Heart left ventricle (tissue), 16 donors: ENCODE measurements around the gene IFI27L2. TPM values are rescaled to one million over a fixed set of nuclear protein-coding genes. Genes with fewer than 3 reads are reported as not detected.

Experiments
- ATAC-seq, 4 donors: fragments of 200-7000 bp; cut with Tn5 transposase; one replicate each; pipeline ENCODE4 v1.9.1; 2020 to 2022; ENCODE audit warnings: moderate library complexity in 4 of 4, mild to moderate bottlenecking in 3 of 4, moderate number of reproducible peaks in 1 of 4
- DNase-seq, 5 donors: peaks; one replicate each; pipeline ENCODE4 v3.0.0-alpha.2; 2020
- H3K27ac ChIP-seq, 12 donors: fragments of 200-600 bp; sonication (generic) in 4 of 12; one replicate each; pipeline versions ENCODE4 v1.5.0 to v1.8.0; 2016 to 2022; ENCODE audit warnings: mild to moderate bottlenecking in 2 of 12
- H3K27me3 ChIP-seq, 9 donors: fragments of 200-600 bp; sonication (generic) in 2 of 9; one replicate each; pipeline versions ENCODE4 v1.5.1 to v1.8.0; 2016 to 2022; ENCODE audit warnings: mild to moderate bottlenecking in 3 of 9
- H3K36me3 ChIP-seq, 9 donors: fragments of 200-600 bp; sonication (generic) in 2 of 9; one replicate each; pipeline versions ENCODE4 v1.5.0 to v1.8.0; 2018 to 2022; ENCODE audit warnings: mild to moderate bottlenecking in 2 of 9
- H3K4me1 ChIP-seq, 12 donors: fragments of 200-600 bp; sonication (generic) in 4 of 12; one replicate each; pipeline versions ENCODE4 v1.5.0 to v1.8.0; 2016 to 2022; ENCODE audit warnings: mild to moderate bottlenecking in 3 of 12
- H3K4me3 ChIP-seq, 12 donors: fragments of 200-600 bp; sonication (generic) in 4 of 12; one replicate each; pipeline versions ENCODE4 v1.5.0 to v1.8.0; 2017 to 2022; ENCODE audit warnings: mild to moderate bottlenecking in 9 of 12, moderate library complexity in 4 of 12
- H3K9me3 ChIP-seq, 12 donors: fragments of 200-600 bp; sonication (generic) in 4 of 12; one replicate each; pipeline versions ENCODE4 v1.5.0 to v1.8.0; 2016 to 2022; ENCODE audit warnings: mild to moderate bottlenecking in 1 of 12
- POLR2A ChIP-seq, 2 donors: fragments of 450-650 bp; IDR thresholded peaks; one replicate each; pipeline ENCODE4 v1.6.1; 2017; ENCODE audit warnings: antibody characterized with exemption in 2 of 2, mild to moderate bottlenecking in 2 of 2, moderate library complexity in 2 of 2
- WGBS, 4 donors: extraction: QIAGEN DNeasy Blood & Tissue Kit in 2 of 4; methylation state at CpG; one replicate each; pipeline versions ENCODE4 v1.1.5 to v1.1.7; 2013 to 2018; 5-methylcytosine and 5-hydroxymethylcytosine counted together
- intact Hi-C, 10 donors: fragments of 100-400 bp; cut with DNase I; formaldehyde crosslinking; loops; one replicate each; pipeline versions ENCODE4 v1.11.1 to v1.14.2; 2022
- polyA plus RNA-seq, 2 donors: library from polyadenylated mRNA; stranded (reverse); fragments of 200-250 nt; gene quantifications; one replicate each; pipeline ENCODE4 v1.2.3, GENCODE V29; 2013
- total RNA-seq, 9 donors: library from RNA; depleted of rRNA in 2 of 9; stranded (reverse); fragments of >200 nt in 2 of 9; fragmentation: NEBNext Ultra II Directional in 3 of 9; extraction: Animal tissue kit (Norgen Biotek cat#: 25700) in 3 of 9; gene quantifications; one replicate each; pipeline versions ENCODE4 v1.1.0 to v1.2.4, GENCODE V29; 2016 to 2023
- TF ChIP-seq, protein P1 (sequence below), 12 donors: fragments of 200-600 bp; sonication (generic) in 4 of 12; IDR thresholded peaks; one replicate each; pipeline versions ENCODE4 v1.5.0 to v1.8.0; 2018 to 2022; ENCODE audit warnings: antibody characterized with exemption in 12 of 12, mild to moderate bottlenecking in 5 of 12
- donor health status: ischemic (EF 13 %, LVEDD 7.1; RV severe dilation, severe dysfunction).
- donor health status: healthy with polysubstance abuse.
- donor health status: DM: no; HTN: yes; CAD: no.
- donor health status: DM: no; HTN: no; CAD: no.
- donor health status: ischemic (EF 25% LVEDD 6.9; RV normal size, moderate dysfunction).
- donor health status: ischemic (EF 25% LVEDD 5.7; RV mildly dilated, moderate dysfunction).
- donor health status: healthy.
- donor health status: DM: yes; HTN: yes; CAD: no.
- donor health status: ischemic (EF 35%, LVEDD 5.7; RV mildly dilated, moderate dysfunction).
- donor health status: nonischemic (EF 11% LVEDD 7.7; RV severe dilation, severe dysfunction).
- donor health status: DM: yes; HTN: yes; CAD: no.
- donor health status: PGD.
- donor health status: ischemic (EF 29% LVEDD 5.4; RV normal size, mild dysfunction).
- donor health status: nonischemic (EF 23%, LVEDD 6.1; RV moderate dilation, normal function).

The IFI27L2 gene
- total and polyA plus RNA-seq, 11 donors: 44.8 to 102 (median 61.8) TPM

DNA sequence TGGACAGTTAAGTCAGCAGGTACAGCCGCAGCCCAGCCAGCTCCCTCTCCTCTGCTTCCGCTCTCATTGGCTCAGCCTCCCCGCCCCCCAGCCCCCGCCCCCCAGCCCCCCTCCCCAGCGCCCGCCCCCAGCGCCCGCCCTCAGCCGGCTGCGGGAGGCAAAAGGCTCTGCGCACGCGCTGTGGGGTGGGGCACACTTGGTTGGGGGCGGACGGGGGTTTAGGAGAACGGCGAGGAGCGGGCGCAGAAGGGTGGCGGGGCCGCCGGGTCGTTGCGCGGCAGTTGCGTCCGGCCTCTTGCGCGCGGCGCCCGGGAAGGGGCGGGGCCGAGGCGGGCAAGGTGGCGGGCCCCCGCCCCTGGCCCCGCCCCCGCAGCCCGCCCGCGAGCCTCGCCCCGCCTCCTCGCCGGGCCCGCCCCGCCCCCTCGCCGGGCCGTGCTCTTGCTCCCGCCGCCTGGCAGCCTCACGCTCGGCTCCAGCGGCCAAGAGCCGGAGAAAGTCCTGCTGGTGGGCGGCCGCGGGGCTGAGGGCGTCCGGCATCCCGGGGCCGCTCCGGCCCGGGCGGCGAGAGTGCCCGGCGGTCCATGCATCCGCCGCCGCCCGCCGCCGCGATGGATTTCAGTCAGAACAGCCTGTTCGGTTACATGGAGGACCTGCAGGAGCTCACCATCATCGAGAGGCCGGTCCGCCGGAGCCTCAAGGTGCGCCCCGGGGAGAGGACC lies 44.6 kb upstream of the IFI27L2 start, which contains the start of gene PPP4R4:
PPP4R4 (plus strand) TSS at position 438 of the 719 bp plus-strand sequence; CDS start at position 582, 144 bp downstream.
- DNase-seq: peak; percentile 79 to 90 (median 87)
- Histone ChIP-seq H3K27me3 (peaks cover 0 to 49% (median 9%) of the 10 kb centered on the region in 9 donors), H3K27ac (peak within 1 kb of the TSS in 7 of 12 donors; percentile 29 to 69 (median 38)), H3K4me1 (peaks cover 0 to 23% (median 14%) of the 10 kb centered on the region in 12 donors), H3K9me3 (no peaks in the 10 kb centered on the region), H3K4me3 (peak within 1 kb of the TSS; percentile 43 to 82 (median 64)), H3K36me3 (no peaks in the 10 kb centered on the region)
- peak; percentile 72 to 93 (median 90) for ATAC-seq
- 0 to 2% (median 1%) methylated on average over 24 to 84 of the region's 84 CpGs; no CpG with 5 or more reads in 1 of the 4 donors for WGBS, 4 donors
- no peak for TF ChIP-seq POLR2A (IDR thresholded peaks at IDR 0.05)
- TF ChIP-seq, protein P1, sequence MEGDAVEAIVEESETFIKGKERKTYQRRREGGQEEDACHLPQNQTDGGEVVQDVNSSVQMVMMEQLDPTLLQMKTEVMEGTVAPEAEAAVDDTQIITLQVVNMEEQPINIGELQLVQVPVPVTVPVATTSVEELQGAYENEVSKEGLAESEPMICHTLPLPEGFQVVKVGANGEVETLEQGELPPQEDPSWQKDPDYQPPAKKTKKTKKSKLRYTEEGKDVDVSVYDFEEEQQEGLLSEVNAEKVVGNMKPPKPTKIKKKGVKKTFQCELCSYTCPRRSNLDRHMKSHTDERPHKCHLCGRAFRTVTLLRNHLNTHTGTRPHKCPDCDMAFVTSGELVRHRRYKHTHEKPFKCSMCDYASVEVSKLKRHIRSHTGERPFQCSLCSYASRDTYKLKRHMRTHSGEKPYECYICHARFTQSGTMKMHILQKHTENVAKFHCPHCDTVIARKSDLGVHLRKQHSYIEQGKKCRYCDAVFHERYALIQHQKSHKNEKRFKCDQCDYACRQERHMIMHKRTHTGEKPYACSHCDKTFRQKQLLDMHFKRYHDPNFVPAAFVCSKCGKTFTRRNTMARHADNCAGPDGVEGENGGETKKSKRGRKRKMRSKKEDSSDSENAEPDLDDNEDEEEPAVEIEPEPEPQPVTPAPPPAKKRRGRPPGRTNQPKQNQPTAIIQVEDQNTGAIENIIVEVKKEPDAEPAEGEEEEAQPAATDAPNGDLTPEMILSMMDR (IDR thresholded peaks at IDR 0.05): no peak
- intact Hi-C loops: no loop called here

DNA sequence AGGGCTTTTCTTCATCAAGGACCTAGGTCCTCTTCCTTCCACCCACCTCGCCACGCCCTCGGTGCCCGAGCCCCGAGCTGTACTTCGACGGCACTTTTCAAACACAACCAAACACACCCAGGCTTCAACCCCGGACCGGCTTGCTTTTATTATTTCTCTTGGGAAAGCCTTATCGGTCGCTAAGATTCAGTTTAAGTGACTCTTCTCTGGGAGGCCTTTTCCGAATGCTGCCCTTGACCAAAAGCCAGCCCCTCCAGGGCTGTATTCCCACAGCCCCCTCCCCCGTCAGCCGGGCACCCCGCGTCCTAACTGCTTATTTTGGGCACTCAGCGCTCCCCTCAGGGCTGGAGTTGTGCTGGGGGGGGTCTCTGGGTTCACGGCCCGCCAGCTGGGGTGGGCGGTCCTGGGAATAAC lies 44.1 kb upstream of the IFI27L2 start:
- peak overlapping the region in 7 of 12 donors; percentile 29 to 69 (median 38) for H3K27ac ChIP-seq
- WGBS, 4 donors: 1 to 2% (median 1%) methylated on average over 17 to 20 of the region's 20 CpGs
- H3K27me3 ChIP-seq: peaks cover 0 to 45% (median 8%) of the 10 kb centered on the region in 9 donors
- H3K4me3 ChIP-seq: peak overlapping the region; percentile 43 to 82 (median 64)
- H3K36me3 ChIP-seq: no peaks in the 10 kb centered on the region
- peak in 2 of 4 donors; percentile 4 to 23 for ATAC-seq
- peak in 1 of 5 donors; percentile 18 for DNase-seq
- H3K9me3 ChIP-seq: no peaks in the 10 kb centered on the region
- H3K4me1 ChIP-seq: peaks cover 0 to 23% (median 14%) of the 10 kb centered on the region in 12 donors
- intact Hi-C loops: no loop called here
- no peak for TF ChIP-seq POLR2A (IDR thresholded peaks at IDR 0.05)
- TF ChIP-seq, protein P1 (IDR thresholded peaks at IDR 0.05): no peak

DNA sequence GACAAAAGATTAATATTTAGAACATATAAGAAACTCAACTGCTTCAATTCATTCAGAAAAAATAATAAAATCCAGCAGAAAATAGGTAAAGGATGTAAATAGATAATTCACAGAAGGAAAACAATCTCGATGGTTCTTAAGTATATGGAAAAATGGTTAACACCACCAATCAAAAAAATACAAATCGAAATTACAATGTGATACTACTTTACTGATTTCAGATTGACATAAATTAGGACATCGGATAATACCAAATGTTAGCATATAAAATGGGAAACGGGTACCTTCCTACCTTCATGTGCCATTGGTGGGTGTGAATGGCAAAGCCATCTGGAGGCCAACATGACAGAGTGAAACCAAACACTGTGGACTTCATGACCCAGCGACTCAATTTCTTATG lies 43.1 kb upstream of the IFI27L2 start:
- intact Hi-C loops: no loop called here
- ATAC-seq: no peak
- WGBS, 4 donors: 80 to 89% (median 84%) methylated on average over 5 of the region's 5 CpGs

DNA sequence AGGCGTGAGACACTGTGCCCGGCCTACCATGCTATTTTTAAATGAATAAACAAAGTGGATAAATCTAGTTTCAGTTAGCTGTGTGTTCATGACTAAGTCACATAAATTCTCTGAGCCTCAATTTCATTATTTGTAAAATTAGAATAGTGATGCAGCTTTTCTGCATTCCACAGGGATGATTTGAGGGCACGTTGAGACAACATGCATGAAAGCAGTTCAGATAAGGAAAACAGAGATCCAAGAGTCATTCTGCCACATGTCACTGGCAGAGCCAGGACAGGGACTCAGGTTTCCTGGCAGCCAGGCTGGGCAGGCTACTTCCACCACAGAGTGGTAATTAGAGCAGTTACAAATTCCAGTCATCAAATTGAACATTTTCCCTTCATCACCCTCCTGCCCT lies 41.8 kb upstream of the IFI27L2 start:
- ATAC-seq: no peak
- no peak overlapping the region for H3K27ac ChIP-seq

More for the DNA sequence above, 43.1 kb upstream of the IFI27L2 start:
- Histone ChIP-seq H3K27me3 (peaks cover 0 to 35% (median 8%) of the 10 kb centered on the region in 9 donors), H3K4me1 (peaks cover 0 to 23% (median 14%) of the 10 kb centered on the region in 12 donors), H3K36me3 (no peaks in the 10 kb centered on the region), H3K9me3 (no peaks in the 10 kb centered on the region), H3K27ac (no peak overlapping the region), H3K4me3 (no peak overlapping the region)
- DNase-seq: no peak
- TF ChIP-seq, protein P1 (IDR thresholded peaks at IDR 0.05): no peak
- TF ChIP-seq POLR2A (IDR thresholded peaks at IDR 0.05): no peak

More for the DNA sequence above, 41.8 kb upstream of the IFI27L2 start:
- Histone ChIP-seq H3K27me3 (peaks cover 0 to 22% (median 4%) of the 10 kb centered on the region in 9 donors), H3K9me3 (no peaks in the 10 kb centered on the region), H3K4me1 (peaks cover 0 to 23% (median 14%) of the 10 kb centered on the region in 12 donors), H3K4me3 (no peak overlapping the region), H3K36me3 (no peaks in the 10 kb centered on the region)
- intact Hi-C loops: no loop called here
- 30 to 40% (median 32%) methylated on average over 3 of the region's 3 CpGs for WGBS, 4 donors
- TF ChIP-seq, protein P1 (IDR thresholded peaks at IDR 0.05): no peak
- no peak for TF ChIP-seq POLR2A (IDR thresholded peaks at IDR 0.05)
- no peak for DNase-seq
